ENCODE data around the gene PRODH2.

PRODH2 gene

DNA sequence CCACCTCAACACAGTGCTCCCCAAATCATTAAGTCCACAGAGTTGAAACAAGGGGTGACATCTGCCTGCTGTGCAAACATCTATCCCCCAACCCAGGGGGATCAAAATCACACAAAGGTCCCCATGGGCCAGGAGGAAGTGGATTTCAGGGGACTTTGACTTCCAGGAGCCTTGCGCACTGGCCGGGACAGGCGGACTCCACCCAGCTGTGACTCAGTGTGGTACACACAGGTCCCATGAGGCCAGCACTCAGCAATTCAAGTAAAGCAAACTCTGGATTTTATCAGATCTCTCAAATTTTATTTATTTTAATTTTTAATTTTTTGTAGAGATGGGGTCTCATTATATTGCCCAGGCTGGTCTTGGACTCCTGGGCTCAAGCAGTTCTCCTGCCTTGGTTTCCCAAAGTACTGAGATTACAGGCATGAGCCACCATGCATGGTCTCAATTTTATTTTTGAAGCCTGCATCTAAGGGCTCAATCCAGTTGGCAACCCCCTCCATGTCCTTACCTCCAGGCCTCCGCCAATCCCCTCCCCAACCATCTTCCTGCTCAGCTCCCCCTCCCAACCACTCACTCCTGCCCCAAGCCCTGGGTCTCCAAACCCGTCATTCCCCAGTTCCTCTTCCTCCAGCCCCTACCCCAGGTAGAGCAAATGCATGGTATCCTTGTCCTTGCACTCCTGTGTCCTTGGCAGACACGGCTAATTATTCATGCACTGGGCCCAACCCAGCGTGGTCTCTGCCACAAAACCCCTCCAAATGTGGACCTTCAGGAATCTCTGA, 19.1 kb downstream of the PRODH2 start:
- H3K9me3 ChIP-seq (ENCODE audit: control insufficient read depth, insufficient read depth, low read length) = no peaks in the 10 kb centered on the region
- no peak for DNase-seq (ENCODE audit: low read depth, low spot score)
- no CpG with 5 or more reads among the region's 7 CpGs for WGBS (ENCODE audit: insufficient coverage, insufficient read length)
- H3K27ac ChIP-seq (ENCODE audit: low read length) = no peak overlapping the region
- peaks cover 2% of the 10 kb centered on the region for H3K4me1 ChIP-seq (ENCODE audit: control insufficient read depth, insufficient read depth, low read length)
- H3K4me3 ChIP-seq (ENCODE audit: low read length) = no peak overlapping the region
- peaks cover 2% of the 10 kb centered on the region; the same call in 1 of the 2 replicates for H3K27me3 ChIP-seq (ENCODE audit: control insufficient read depth, insufficient read depth, low read length)
- H3K36me3 ChIP-seq (ENCODE audit: control insufficient read depth, insufficient read depth, low read length) = no peaks in the 10 kb centered on the region; the same call in 1 of the 2 replicates

DNA sequence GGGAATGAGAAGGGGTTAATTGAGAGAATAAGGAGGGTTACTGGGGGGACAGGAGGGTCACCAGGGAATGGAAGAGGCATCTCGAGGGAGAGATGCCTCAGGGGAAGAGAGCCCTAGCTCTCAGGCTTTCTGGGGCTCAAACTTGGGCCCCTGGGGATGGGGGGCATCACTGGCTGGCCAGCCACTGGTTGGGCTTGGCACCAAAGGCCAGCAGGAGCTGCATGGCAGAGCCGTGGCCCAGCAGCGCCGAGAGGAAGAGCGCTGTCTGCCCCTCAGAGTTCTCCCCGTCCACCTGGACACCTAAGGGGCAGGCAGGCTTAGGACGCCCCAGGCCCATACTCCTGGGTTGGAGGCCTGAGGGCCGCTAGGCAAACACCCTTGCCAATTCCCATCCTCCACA, 19.8 kb downstream of the PRODH2 start:
- no peak for DNase-seq (ENCODE audit: low read depth, low spot score)
- Histone ChIP-seq H3K27ac (ENCODE audit: low read length) (no peak overlapping the region), H3K4me1 (ENCODE audit: control insufficient read depth, insufficient read depth, low read length) (peaks cover 2% of the 10 kb centered on the region), H3K27me3 (ENCODE audit: control insufficient read depth, insufficient read depth, low read length) (peaks cover 2% of the 10 kb centered on the region; the same call in 1 of the 2 replicates), H3K4me3 (ENCODE audit: low read length) (no peak overlapping the region), H3K36me3 (ENCODE audit: control insufficient read depth, insufficient read depth, low read length) (no peaks in the 10 kb centered on the region; the same call in 1 of the 2 replicates), H3K9me3 (ENCODE audit: control insufficient read depth, insufficient read depth, low read length) (no peaks in the 10 kb centered on the region)
- no CpG with 5 or more reads among the region's 8 CpGs for WGBS (ENCODE audit: insufficient coverage, insufficient read length)

DNA sequence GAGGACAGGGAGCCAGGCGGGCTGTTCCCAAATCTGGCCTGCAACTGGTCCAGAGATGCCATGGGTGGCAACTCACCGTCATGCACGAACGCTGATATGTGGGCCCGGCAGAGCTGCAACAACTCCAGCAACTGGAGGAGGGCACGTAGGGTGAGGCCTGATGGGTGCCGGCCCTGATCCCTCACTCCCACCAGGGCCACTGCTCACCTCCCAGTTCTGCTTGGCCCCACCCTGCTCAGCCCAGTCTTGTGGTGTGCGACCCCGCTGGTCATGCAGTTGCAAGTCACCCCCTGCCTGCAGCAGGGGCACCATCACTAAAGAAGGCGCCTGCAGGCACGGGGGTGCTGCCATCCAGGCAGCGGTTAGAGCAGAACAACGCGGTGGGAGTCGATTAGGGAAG, 20.3 kb downstream of the PRODH2 start:
- DNase-seq (ENCODE audit: low read depth, low spot score) = no peak
- Histone ChIP-seq H3K27ac (ENCODE audit: low read length) (no peak overlapping the region), H3K36me3 (ENCODE audit: control insufficient read depth, insufficient read depth, low read length) (no peaks in the 10 kb centered on the region; the same call in 1 of the 2 replicates), H3K4me3 (ENCODE audit: low read length) (no peak overlapping the region), H3K9me3 (ENCODE audit: control insufficient read depth, insufficient read depth, low read length) (no peaks in the 10 kb centered on the region), H3K4me1 (ENCODE audit: control insufficient read depth, insufficient read depth, low read length) (no peaks in the 10 kb centered on the region; the same call in 1 of the 2 replicates), H3K27me3 (ENCODE audit: control insufficient read depth, insufficient read depth, low read length) (peaks cover 2% of the 10 kb centered on the region; the same call in 1 of the 2 replicates)
- WGBS (ENCODE audit: insufficient coverage, insufficient read length) = no CpG with 5 or more reads among the region's 15 CpGs

DNA sequence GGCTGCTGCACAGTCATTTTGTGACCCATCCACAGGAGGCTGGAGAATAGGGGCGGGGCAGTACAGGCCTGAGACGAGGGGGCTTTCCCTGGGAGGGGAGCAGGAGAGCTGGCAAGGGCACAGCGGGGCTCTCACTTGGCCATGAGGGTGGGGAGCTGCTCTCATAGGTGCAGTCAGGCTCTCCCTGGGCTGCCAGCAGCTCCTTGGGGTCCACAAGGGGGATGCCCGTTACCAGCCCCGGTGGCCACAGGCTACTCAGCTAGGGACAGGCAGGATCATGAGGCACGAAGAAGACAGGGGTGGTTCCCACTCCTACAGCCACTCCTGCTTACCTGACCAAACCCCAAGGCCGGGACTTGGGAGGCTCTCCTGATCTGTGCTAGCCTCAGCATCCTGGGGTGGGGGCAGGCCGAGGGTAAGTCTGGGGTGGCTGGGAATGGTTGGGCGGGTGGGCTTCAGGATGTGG, 20.8 kb downstream of the PRODH2 start:
- no peak for DNase-seq (ENCODE audit: low read depth, low spot score)
- H3K4me3 ChIP-seq (ENCODE audit: low read length) = no peak overlapping the region
- no CpG with 5 or more reads among the region's 9 CpGs for WGBS (ENCODE audit: insufficient coverage, insufficient read length)
- H3K4me1 ChIP-seq (ENCODE audit: control insufficient read depth, insufficient read depth, low read length) = no peaks in the 10 kb centered on the region; the same call in 1 of the 2 replicates
- H3K9me3 ChIP-seq (ENCODE audit: control insufficient read depth, insufficient read depth, low read length) = no peaks in the 10 kb centered on the region
- peaks cover under 1% of the 10 kb centered on the region; the same call in 1 of the 2 replicates for H3K27me3 ChIP-seq (ENCODE audit: control insufficient read depth, insufficient read depth, low read length)
- H3K36me3 ChIP-seq (ENCODE audit: control insufficient read depth, insufficient read depth, low read length) = no peaks in the 10 kb centered on the region; the same call in 1 of the 2 replicates
- H3K27ac ChIP-seq (ENCODE audit: low read length) = no peak overlapping the region

DNA sequence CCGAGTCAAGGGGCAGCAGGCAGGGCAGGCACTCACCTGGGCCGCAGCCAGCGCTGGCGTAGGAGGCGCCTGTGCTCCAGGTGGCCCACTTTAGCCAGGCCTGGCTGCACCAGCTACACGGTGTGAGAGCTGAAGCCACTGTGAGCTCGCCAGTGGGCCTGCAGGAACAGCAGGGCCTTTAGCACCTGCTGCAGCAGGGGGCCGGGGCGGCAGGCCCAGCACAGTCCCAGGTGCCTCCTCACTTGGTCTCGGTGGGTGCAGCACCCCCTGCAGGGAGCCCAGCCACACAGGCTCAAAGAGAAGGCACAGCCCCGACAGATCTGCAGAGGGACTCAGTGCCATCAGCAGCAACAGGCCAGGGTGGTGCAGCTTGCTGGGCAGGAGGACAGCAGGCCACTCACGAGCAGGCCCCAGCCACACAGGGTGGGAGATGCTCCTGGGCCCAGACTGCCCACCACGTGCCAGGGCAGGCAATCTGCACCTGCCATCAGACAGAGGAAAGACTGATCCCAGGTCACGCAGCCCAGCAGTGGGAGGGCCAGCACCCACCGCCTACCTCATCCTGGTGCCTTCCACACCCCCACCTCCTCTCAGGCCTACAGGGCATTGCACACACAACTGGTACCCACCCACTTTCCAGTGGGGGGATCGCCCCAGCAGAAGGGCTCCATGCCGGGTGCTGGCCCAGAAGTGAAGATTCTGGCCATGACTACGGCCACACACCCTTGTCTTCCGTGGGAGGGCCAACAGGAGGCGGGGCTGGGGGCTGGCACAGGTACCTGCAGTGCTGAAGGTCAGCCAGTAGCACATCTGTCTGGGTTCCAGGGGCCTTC, 21.4 kb downstream of the PRODH2 start:
- Histone ChIP-seq H3K9me3 (ENCODE audit: control insufficient read depth, insufficient read depth, low read length) (no peaks in the 10 kb centered on the region), H3K27ac (ENCODE audit: low read length) (no peak overlapping the region), H3K4me1 (ENCODE audit: control insufficient read depth, insufficient read depth, low read length) (no peaks in the 10 kb centered on the region; the same call in 1 of the 2 replicates), H3K4me3 (ENCODE audit: low read length) (no peak overlapping the region), H3K27me3 (ENCODE audit: control insufficient read depth, insufficient read depth, low read length) (no peaks in the 10 kb centered on the region), H3K36me3 (ENCODE audit: control insufficient read depth, insufficient read depth, low read length) (no peaks in the 10 kb centered on the region; the same call in 1 of the 2 replicates)
- DNase-seq (ENCODE audit: low read depth, low spot score) = no peak
- WGBS (ENCODE audit: insufficient coverage, insufficient read length) = no CpG with 5 or more reads among the region's 20 CpGs

DNA sequence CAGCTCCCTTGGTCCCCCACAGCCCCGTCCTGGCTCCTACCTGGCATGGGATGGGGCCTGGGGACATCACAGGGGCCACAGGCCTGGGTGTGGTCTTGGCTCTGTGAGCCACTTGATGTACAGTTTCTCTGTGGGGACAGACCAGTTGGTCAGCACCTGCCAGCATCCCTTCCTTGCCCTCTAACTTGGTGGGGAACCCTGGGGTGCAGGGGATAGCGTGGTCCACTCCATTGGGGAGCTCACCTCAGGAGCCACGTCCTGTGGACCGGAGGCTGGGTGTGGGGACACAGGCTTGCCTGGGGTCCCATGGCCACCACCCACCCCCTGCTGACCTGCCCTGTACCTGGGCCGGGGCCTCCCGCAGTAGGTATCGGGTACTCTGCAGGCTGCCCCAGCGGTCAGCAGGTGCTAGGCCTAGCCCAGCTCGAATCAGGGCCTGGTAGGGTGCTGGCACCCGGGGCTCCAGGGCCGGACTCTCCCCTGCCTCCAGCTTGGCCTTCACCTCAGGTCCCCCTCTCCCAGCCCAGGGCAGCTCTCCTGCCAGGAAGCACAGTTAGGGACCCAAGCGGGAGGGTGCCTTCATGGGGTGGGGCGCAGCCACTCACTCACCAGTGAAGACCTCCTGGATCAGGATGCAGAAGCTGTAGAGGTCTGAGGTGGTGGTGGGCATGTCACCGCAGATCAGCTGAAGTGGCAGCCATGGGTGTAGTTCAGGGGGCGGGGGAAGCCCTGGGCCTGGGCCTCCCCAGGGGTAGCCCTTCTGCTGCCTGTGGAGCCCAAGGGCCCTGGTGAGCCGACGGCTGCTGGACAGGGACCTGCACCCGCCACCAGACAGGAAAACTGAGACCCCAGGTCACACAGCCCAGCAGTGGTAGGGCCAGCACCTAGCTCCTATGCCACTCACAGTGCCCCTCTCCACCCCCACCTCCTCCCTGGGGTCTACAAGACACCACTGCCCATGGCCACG, 22.4 kb downstream of the PRODH2 start:
- Histone ChIP-seq H3K27ac (ENCODE audit: low read length) (no peak overlapping the region), H3K27me3 (ENCODE audit: control insufficient read depth, insufficient read depth, low read length) (no peaks in the 10 kb centered on the region), H3K4me1 (ENCODE audit: control insufficient read depth, insufficient read depth, low read length) (peaks cover 3% of the 10 kb centered on the region; the same call in 1 of the 2 replicates), H3K36me3 (ENCODE audit: control insufficient read depth, insufficient read depth, low read length) (no peaks in the 10 kb centered on the region; the same call in 1 of the 2 replicates), H3K4me3 (ENCODE audit: low read length) (no peak overlapping the region), H3K9me3 (ENCODE audit: control insufficient read depth, insufficient read depth, low read length) (no peaks in the 10 kb centered on the region)
- DNase-seq (ENCODE audit: low read depth, low spot score) = no peak
- WGBS (ENCODE audit: insufficient coverage, insufficient read length) = no CpG with 5 or more reads among the region's 19 CpGs

DNA sequence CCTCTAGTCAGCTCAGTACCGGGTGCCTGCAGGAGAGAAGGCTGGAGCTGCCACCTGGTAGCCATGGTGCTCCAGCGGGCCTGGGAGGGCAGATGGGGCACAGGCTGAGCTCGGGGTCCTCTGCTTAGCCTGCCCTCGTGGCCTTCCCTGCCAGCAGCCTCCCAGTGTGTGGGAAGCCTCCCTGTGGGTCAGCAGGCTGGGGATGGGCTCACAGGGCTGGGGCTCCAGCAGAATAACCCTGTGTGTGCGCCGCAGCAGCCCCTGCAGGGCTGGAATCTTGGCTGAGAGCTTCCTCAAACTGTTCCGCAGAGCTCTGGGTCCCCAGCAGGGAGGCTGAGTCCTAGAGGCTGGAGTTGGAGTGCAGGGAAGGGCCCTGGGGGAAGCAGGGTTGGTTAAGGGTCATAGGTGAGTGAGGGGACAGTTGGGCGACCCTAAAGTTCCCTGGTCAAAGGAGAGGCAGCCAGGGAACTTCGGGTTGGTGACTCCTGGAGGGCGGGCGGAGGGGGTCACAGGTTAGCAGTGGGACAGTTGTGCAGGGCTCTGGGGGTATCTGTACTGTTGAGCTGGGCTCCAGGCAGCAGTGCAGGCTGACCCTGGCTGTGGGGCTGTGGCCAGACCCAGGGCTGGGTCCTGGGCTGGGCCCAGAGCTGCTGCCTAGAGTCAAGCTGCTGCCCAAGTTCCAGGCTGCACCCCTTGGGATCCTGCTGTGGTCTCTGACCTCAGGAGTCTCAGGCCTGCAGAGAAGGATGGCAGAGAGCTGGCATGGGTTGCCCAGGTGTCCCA, 23.3 kb downstream of the PRODH2 start:
- no peaks in the 10 kb centered on the region for H3K27me3 ChIP-seq (ENCODE audit: control insufficient read depth, insufficient read depth, low read length)
- no peak overlapping the region for H3K27ac ChIP-seq (ENCODE audit: low read length)
- no CpG with 5 or more reads among the region's 11 CpGs for WGBS (ENCODE audit: insufficient coverage, insufficient read length)
- H3K4me3 ChIP-seq (ENCODE audit: low read length) = no peak overlapping the region
- no peaks in the 10 kb centered on the region for H3K9me3 ChIP-seq (ENCODE audit: control insufficient read depth, insufficient read depth, low read length)
- H3K36me3 ChIP-seq (ENCODE audit: control insufficient read depth, insufficient read depth, low read length) = no peaks in the 10 kb centered on the region; the same call in 1 of the 2 replicates
- peaks cover 3% of the 10 kb centered on the region; the same call in 1 of the 2 replicates for H3K4me1 ChIP-seq (ENCODE audit: control insufficient read depth, insufficient read depth, low read length)
- DNase-seq (ENCODE audit: low read depth, low spot score) = no peak

DNA sequence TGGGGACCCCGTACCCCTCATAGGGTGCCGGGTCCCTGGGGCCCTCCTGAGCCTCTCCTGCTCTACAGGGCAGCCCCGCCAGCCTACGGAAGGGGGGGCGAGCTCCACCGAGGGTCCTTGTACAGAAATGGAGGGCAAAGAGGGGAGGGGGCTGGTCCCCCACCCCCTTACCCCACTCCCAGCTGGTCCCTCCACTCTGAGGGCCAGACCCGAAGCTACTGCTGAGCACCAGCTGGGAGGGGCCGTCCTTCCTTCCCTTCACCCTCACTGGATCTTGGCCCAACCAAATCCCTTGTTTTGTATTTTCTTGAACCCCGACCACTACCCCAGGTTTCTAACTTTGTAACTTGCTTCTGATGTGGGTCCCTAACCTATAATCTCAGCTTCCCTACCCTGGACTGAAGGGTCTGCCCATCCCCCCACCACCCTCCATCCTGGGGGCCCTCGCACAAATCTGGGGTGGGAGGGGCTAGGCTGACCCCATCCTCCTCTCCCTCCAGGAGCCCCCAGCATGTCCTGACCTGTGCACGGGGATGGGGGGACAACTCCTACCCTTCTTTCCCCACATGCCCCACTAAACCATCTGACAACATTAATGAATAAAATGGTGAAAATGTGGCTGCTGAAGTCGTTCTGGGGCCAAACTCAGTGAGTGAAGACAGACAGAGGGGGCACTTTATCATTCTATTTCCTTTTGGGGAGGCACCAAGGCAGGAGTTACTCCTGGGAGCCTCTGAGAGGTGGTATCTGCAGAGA, 24.3 kb downstream of the PRODH2 start:
- H3K4me3 ChIP-seq (ENCODE audit: low read length) = no peak overlapping the region
- no peak overlapping the region for H3K27ac ChIP-seq (ENCODE audit: low read length)
- DNase-seq (ENCODE audit: low read depth, low spot score) = no peak
- WGBS (ENCODE audit: insufficient coverage, insufficient read length) = no CpG with 5 or more reads among the region's 12 CpGs
- H3K36me3 ChIP-seq (ENCODE audit: control insufficient read depth, insufficient read depth, low read length) = no peaks in the 10 kb centered on the region; the same call in 1 of the 2 replicates
- H3K4me1 ChIP-seq (ENCODE audit: control insufficient read depth, insufficient read depth, low read length) = peaks cover 3% of the 10 kb centered on the region; the same call in 1 of the 2 replicates
- H3K27me3 ChIP-seq (ENCODE audit: control insufficient read depth, insufficient read depth, low read length) = no peaks in the 10 kb centered on the region
- H3K9me3 ChIP-seq (ENCODE audit: control insufficient read depth, insufficient read depth, low read length) = no peaks in the 10 kb centered on the region
